SW480 (cell line): ENCODE results near the gene FOSL1.
A peak's percentile ranks its signal among the peaks of the same experiment; 100 is the strongest.

Experiments used
- DNase-seq: peaks from one replicate; pipeline ENCODE4 v3.0.0-alpha.2; 2016; ENCODE audit warnings: low spot score

Gene FOSL1

GRCh38 chr11:65896034-65896999 is 3.9 kb downstream of the FOSL1 start:
- DNase-seq = no peak

GRCh38 chr11:65895482-65895981 is 4.7 kb downstream of the FOSL1 start:
- no peak for DNase-seq

GRCh38 chr11:65894034-65894591 is 6.1 kb downstream of the FOSL1 start:
- no peak for DNase-seq

GRCh38 chr11:65892661-65893317 is 7.4 kb downstream of the FOSL1 start:
- DNase-seq = no peak

- DNase-seq = peak; percentile 65
These were observed 8.0 kb downstream of the FOSL1 start for GRCh38 chr11:65892137-65892540.

- DNase-seq = peak; percentile 74
These were observed 8.7 kb downstream of the FOSL1 start for GRCh38 chr11:65891219-65892136.

GRCh38 chr11:65890324-65891218 is 9.6 kb downstream of the FOSL1 start, which contains the start of gene CCDC85B:
CCDC85B (plus strand) TSS chr11:65890673; CDS start chr11:65890784, 111 bp downstream.
- DNase-seq = peak; percentile 92

- peak; percentile 97 for DNase-seq
These were observed 11.9 kb downstream of the FOSL1 start, which contains the start of gene FIBP for GRCh38 chr11:65888163-65888814. FIBP (minus strand) TSS chr11:65888471; CDS start chr11:65888418, 53 bp downstream.

- DNase-seq = no peak
These were observed 12.4 kb downstream of the FOSL1 start for GRCh38 chr11:65887723-65888162.

- no peak for DNase-seq
These were observed 13.1 kb downstream of the FOSL1 start for GRCh38 chr11:65886826-65887722.

- no peak for DNase-seq
These were observed 14.2 kb downstream of the FOSL1 start for GRCh38 chr11:65885808-65886536.

- DNase-seq = no peak
These were observed 15.0 kb downstream of the FOSL1 start for GRCh38 chr11:65885231-65885630.

- DNase-seq = peak; percentile 70
These were observed 15.5 kb downstream of the FOSL1 start for GRCh38 chr11:65884716-65885092.

- no peak for DNase-seq
These were observed 16.1 kb downstream of the FOSL1 start for GRCh38 chr11:65883786-65884715.

GRCh38 chr11:65883058-65883761 is 17.0 kb downstream of the FOSL1 start:
- DNase-seq = no peak
